HUES48 (cell line): ENCODE data around the gene TANGO2.

Experiments used
- H3K27ac ChIP-seq: one replicate; pipeline ENCODE4 v1.7.0; 2013; ENCODE audit warnings: low read depth, low read length, inconsistent platforms
- H3K27me3 ChIP-seq: 2 replicates; pipeline ENCODE4 v1.6.1; 2013; ENCODE audit warnings: mild to moderate bottlenecking, low read length; ENCODE audit not compliant: control insufficient read depth, insufficient read depth
- H3K36me3 ChIP-seq: 2 replicates; pipeline ENCODE4 v1.6.1; 2013; ENCODE audit warnings: low read length; ENCODE audit not compliant: control insufficient read depth, insufficient read depth
- H3K4me1 ChIP-seq: 2 replicates; pipeline ENCODE4 v1.6.1; 2013; ENCODE audit warnings: mild to moderate bottlenecking, low read length; ENCODE audit not compliant: control insufficient read depth, insufficient read depth
- H3K4me3 ChIP-seq: 2 replicates; pipeline ENCODE4 v1.5.1; 2013; ENCODE audit warnings: mild to moderate bottlenecking, low read depth, low read length
- H3K9ac ChIP-seq: 2 replicates; pipeline ENCODE4 v1.6.1; 2013; ENCODE audit warnings: mild to moderate bottlenecking, low read depth, low read length, moderate library complexity
- H3K9me3 ChIP-seq: 2 replicates; pipeline ENCODE4 v1.6.1; 2013; ENCODE audit warnings: low read length; ENCODE audit not compliant: control insufficient read depth, insufficient read depth

TANGO2 gene

GRCh38 chr22:20020533-20021195 lies at the start of gene TANGO2:
TANGO2 (plus strand) TSS chr22:20021110; CDS start chr22:20036799, 15,689 bp downstream.
- peaks cover 9% of the 10 kb centered on the region; the same call in 1 of the 2 replicates for H3K4me1 ChIP-seq
- H3K4me3 ChIP-seq = peak within 1 kb of the TSS; percentile 88
- peaks cover 44% of the 10 kb centered on the region for H3K27me3 ChIP-seq
- no peaks in the 10 kb centered on the region for H3K36me3 ChIP-seq
- no peaks in the 10 kb centered on the region for H3K9me3 ChIP-seq
- peak within 1 kb of the TSS; percentile 31; the same call in 1 of the 2 replicates for H3K9ac ChIP-seq
- no peak within 1 kb of the TSS for H3K27ac ChIP-seq

- H3K27ac ChIP-seq = no peak overlapping the region
- H3K4me1 ChIP-seq = peaks cover 11% of the 10 kb centered on the region
- no peak overlapping the region for H3K4me3 ChIP-seq
- H3K36me3 ChIP-seq = peaks cover 38% of the 10 kb centered on the region
- no peaks in the 10 kb centered on the region for H3K9me3 ChIP-seq
- no peak overlapping the region for H3K9ac ChIP-seq
- H3K27me3 ChIP-seq = no peaks in the 10 kb centered on the region
Measured at GRCh38 chr22:19971276-19972124, 49.4 kb upstream of the TANGO2 start.

GRCh38 chr22:19972251-19972650 lies 48.7 kb upstream of the TANGO2 start:
- Histone ChIP-seq H3K27me3 (no peaks in the 10 kb centered on the region), H3K4me1 (peaks cover 11% of the 10 kb centered on the region), H3K9me3 (no peaks in the 10 kb centered on the region), H3K27ac (no peak overlapping the region), H3K9ac (no peak overlapping the region), H3K36me3 (peaks cover 38% of the 10 kb centered on the region), H3K4me3 (no peak overlapping the region)

GRCh38 chr22:19972652-19973550 lies 48.0 kb upstream of the TANGO2 start:
- Histone ChIP-seq H3K27me3 (no peaks in the 10 kb centered on the region), H3K36me3 (peaks cover 43% of the 10 kb centered on the region), H3K4me3 (no peak overlapping the region), H3K9me3 (no peaks in the 10 kb centered on the region), H3K4me1 (peaks cover 11% of the 10 kb centered on the region), H3K27ac (no peak overlapping the region), H3K9ac (no peak overlapping the region)

GRCh38 chr22:19973551-19974267 lies 47.2 kb upstream of the TANGO2 start:
- no peaks in the 10 kb centered on the region for H3K9me3 ChIP-seq
- peaks cover 44% of the 10 kb centered on the region for H3K36me3 ChIP-seq
- H3K4me3 ChIP-seq = no peak overlapping the region
- H3K9ac ChIP-seq = no peak overlapping the region
- no peaks in the 10 kb centered on the region for H3K27me3 ChIP-seq
- peaks cover 11% of the 10 kb centered on the region for H3K4me1 ChIP-seq
- H3K27ac ChIP-seq = no peak overlapping the region

- Histone ChIP-seq H3K4me1 (peaks cover 11% of the 10 kb centered on the region), H3K9me3 (no peaks in the 10 kb centered on the region), H3K9ac (no peak overlapping the region), H3K36me3 (peaks cover 51% of the 10 kb centered on the region), H3K27ac (peak overlapping the region; percentile 74), H3K4me3 (no peak overlapping the region), H3K27me3 (no peaks in the 10 kb centered on the region)
Measured at GRCh38 chr22:19974268-19974861, 46.5 kb upstream of the TANGO2 start.

- Histone ChIP-seq H3K36me3 (peaks cover 58% of the 10 kb centered on the region), H3K4me1 (peaks cover 11% of the 10 kb centered on the region), H3K4me3 (no peak overlapping the region), H3K9me3 (no peaks in the 10 kb centered on the region), H3K9ac (no peak overlapping the region), H3K27ac (peak overlapping the region; percentile 74), H3K27me3 (no peaks in the 10 kb centered on the region)
Measured at GRCh38 chr22:19974935-19975706, 45.8 kb upstream of the TANGO2 start.

- H3K27me3 ChIP-seq = no peaks in the 10 kb centered on the region
- no peak overlapping the region for H3K4me3 ChIP-seq
- peaks cover 61% of the 10 kb centered on the region for H3K36me3 ChIP-seq
- H3K9me3 ChIP-seq = no peaks in the 10 kb centered on the region
- H3K27ac ChIP-seq = peak overlapping the region; percentile 74
- no peak overlapping the region for H3K9ac ChIP-seq
- H3K4me1 ChIP-seq = peaks cover 11% of the 10 kb centered on the region
Measured at GRCh38 chr22:19975707-19976035, 45.2 kb upstream of the TANGO2 start.

GRCh38 chr22:19976671-19977070 lies 44.2 kb upstream of the TANGO2 start:
- Histone ChIP-seq H3K9me3 (no peaks in the 10 kb centered on the region), H3K4me1 (peaks cover 11% of the 10 kb centered on the region), H3K27me3 (no peaks in the 10 kb centered on the region), H3K27ac (no peak overlapping the region), H3K4me3 (no peak overlapping the region), H3K9ac (no peak overlapping the region), H3K36me3 (peaks cover 57% of the 10 kb centered on the region)
